Neuronal stem cell (in vitro differentiated cells): ENCODE measurements around the gene GRIP2.

Source experiments
- DNase-seq: peaks from one replicate; pipeline ENCODE4 v3.0.0-alpha.2; 2013; ENCODE audit warnings: low spot score
- H2AFZ ChIP-seq: one replicate; pipeline ENCODE4 v1.6.1; 2013; ENCODE audit warnings: mild to moderate bottlenecking, low read length, inconsistent platforms
- H2AK5ac ChIP-seq: 2 replicates; pipeline ENCODE4 v1.6.1; 2013; ENCODE audit warnings: low read depth, mild to moderate bottlenecking, inconsistent platforms, low read length, moderate library complexity, mixed read lengths
- H2BK120ac ChIP-seq: 2 replicates; pipeline ENCODE4 v1.6.1; 2013; ENCODE audit warnings: low read depth, mild to moderate bottlenecking, inconsistent platforms, low read length, moderate library complexity, mixed read lengths
- H2BK12ac ChIP-seq: one replicate; pipeline ENCODE4 v1.6.1; 2013; ENCODE audit warnings: low read length, inconsistent platforms
- H2BK15ac ChIP-seq: 2 replicates; pipeline ENCODE4 v1.6.1; 2013; ENCODE audit warnings: mild to moderate bottlenecking, low read length, inconsistent platforms, mixed read lengths
- H2BK5ac ChIP-seq: one replicate; pipeline ENCODE4 v1.6.1; 2013; ENCODE audit warnings: inconsistent platforms, mild to moderate bottlenecking, low read length, moderate library complexity
- H3K14ac ChIP-seq: one replicate; pipeline ENCODE4 v1.6.1; 2013; ENCODE audit warnings: low read length, inconsistent platforms
- H3K18ac ChIP-seq: 2 replicates; pipeline ENCODE4 v1.6.1; 2013; ENCODE audit warnings: low read length, inconsistent platforms
- H3K23ac ChIP-seq: 2 replicates; pipeline ENCODE4 v1.6.1; 2013; ENCODE audit warnings: low read depth, mild to moderate bottlenecking, mixed read lengths, low read length, inconsistent platforms; ENCODE audit not compliant: poor library complexity
- H3K27ac ChIP-seq: replicated peaks from 3 replicates; pipeline ENCODE4 v1.5.1; 2013; ENCODE audit warnings: low read length, inconsistent platforms
- H3K27me3 ChIP-seq, 3 experiments: 2 replicates each; pipeline ENCODE4 v1.6.1; 2013; ENCODE audit warnings: low read length in 3 of 3, mild to moderate bottlenecking in 2 of 3, inconsistent platforms in 1 of 3, low read depth in 1 of 3, mixed read lengths in 1 of 3, moderate library complexity in 1 of 3; ENCODE audit not compliant: control insufficient read depth in 3 of 3, insufficient read depth in 3 of 3
- H3K36me3 ChIP-seq, 2 donors: replicated peaks in 1 of 2; 2 replicates each; pipeline ENCODE4 v1.6.1; 2013; ENCODE audit warnings: low read length in 2 of 2; ENCODE audit not compliant: control insufficient read depth in 2 of 2, insufficient read depth in 2 of 2
- H3K4ac ChIP-seq: 2 replicates; pipeline ENCODE4 v1.6.1; 2013; ENCODE audit warnings: inconsistent platforms, mild to moderate bottlenecking, low read length, moderate library complexity
- H3K4me1 ChIP-seq, 2 donors: 1 replicate in 1 of 2; 2 replicates in 1 of 2; pipeline ENCODE4 v1.6.1; 2013; ENCODE audit warnings: low read length in 2 of 2, low read depth in 1 of 2; ENCODE audit not compliant: control insufficient read depth in 2 of 2, insufficient read depth in 1 of 2
- H3K4me2 ChIP-seq: one replicate; pipeline ENCODE4 v1.6.1; 2013; ENCODE audit warnings: mild to moderate bottlenecking, low read length, inconsistent platforms; ENCODE audit not compliant: insufficient read depth, poor library complexity, severe bottlenecking
- H3K4me3 ChIP-seq, 2 donors: 2 replicates each; pipeline ENCODE4 v1.5.1; 2013; ENCODE audit warnings: low read length in 2 of 2, mild to moderate bottlenecking in 2 of 2, inconsistent platforms in 1 of 2, moderate library complexity in 1 of 2
- H3K79me1 ChIP-seq: one replicate; pipeline ENCODE4 v1.6.1; 2013; ENCODE audit warnings: low read depth, mild to moderate bottlenecking, inconsistent platforms, low read length, moderate library complexity
- H3K9ac ChIP-seq: one replicate; pipeline ENCODE4 v1.6.1; 2013; ENCODE audit warnings: mild to moderate bottlenecking, low read depth, low read length, inconsistent platforms; ENCODE audit not compliant: poor library complexity
- H3K9me3 ChIP-seq, 2 donors: replicated peaks in 1 of 2; 2 replicates each; pipeline versions ENCODE3 to v1.6.1; 2013; ENCODE audit warnings: low read length in 2 of 2, mild to moderate bottlenecking in 2 of 2, inconsistent platforms in 1 of 2, low read depth in 1 of 2, mixed read lengths in 1 of 2, moderate library complexity in 1 of 2; ENCODE audit not compliant: control insufficient read depth in 2 of 2, insufficient read depth in 1 of 2
- H4K8ac ChIP-seq: one replicate; pipeline ENCODE4 v1.6.1; 2013; ENCODE audit warnings: low read depth, mild to moderate bottlenecking, inconsistent platforms, low read length, moderate library complexity
- H4K91ac ChIP-seq: one replicate; pipeline ENCODE4 v1.6.1; 2013; ENCODE audit warnings: low read length, low read depth, mild to moderate bottlenecking, inconsistent platforms; ENCODE audit not compliant: poor library complexity
- WGBS, 2 donors: extraction: QIAGEN DNeasy Blood & Tissue Kit; methylation state at CpG; one replicate each; pipeline ENCODE4 v1.1.7; 2013; ENCODE audit warnings: missing lambda C conversion rate in 2 of 2, mixed read lengths in 1 of 2; ENCODE audit not compliant: insufficient read length in 2 of 2, insufficient replicate concordance in 1 of 2; ENCODE audit errors: extremely low coverage in 2 of 2; 5-methylcytosine and 5-hydroxymethylcytosine counted together

GRIP2 gene

DNA sequence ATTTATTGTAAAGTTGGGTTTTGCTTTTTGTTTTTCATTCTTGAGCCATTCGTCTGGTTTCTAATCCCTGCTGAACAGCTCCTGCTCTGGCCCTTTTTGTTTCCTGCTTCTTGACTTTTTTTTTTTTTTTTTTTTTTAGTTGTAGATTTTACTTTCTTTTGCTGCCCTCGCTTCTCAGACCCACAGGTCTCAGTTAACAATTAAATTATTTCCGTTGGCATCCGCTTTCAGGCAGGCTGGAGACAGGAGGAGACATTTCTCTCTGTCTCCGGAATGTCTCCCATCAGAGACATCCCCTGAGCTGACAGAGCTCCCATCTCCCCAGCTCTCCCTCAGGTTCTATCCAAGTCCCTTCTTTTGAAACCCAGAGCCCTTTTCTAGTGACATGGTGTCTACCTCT, 69.1 kb downstream of the GRIP2 start:
- no peaks in the 10 kb centered on the region for H3K27me3 ChIP-seq
- H2AK5ac ChIP-seq = no peak overlapping the region

DNA sequence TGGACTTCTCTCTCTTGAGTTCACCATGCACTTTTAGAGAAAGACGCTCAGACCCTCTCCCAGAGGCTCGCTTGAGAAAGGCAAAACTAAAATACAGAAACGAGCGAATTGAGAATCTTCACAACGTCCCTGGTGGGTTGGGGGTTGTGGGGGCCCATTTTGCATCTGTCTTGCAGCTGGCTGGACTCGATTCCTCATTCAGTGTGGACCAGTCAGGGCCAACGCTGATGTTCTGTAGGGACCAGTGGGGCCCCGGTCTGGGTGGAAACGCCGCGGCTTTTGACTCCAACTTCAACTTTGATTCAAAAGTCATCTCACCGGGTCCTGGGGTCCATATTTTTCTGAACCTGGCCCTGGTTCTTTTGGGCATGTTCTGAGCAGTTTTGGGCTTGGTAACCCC, 69.7 kb downstream of the GRIP2 start:
- Histone ChIP-seq H3K9ac (no peak overlapping the region), H3K9me3 (no peaks in the 10 kb centered on the region), H4K91ac (no peak overlapping the region), H3K79me1 (no peaks in the 10 kb centered on the region), H3K18ac (no peak overlapping the region), H3K4ac (no peak overlapping the region), H2BK15ac (no peak overlapping the region), H2BK120ac (no peak overlapping the region), H2AK5ac (no peak overlapping the region), H3K27ac (no peak overlapping the region), H4K8ac (no peak overlapping the region), H3K4me2 (no peak overlapping the region), H3K4me3 (no peak overlapping the region), H3K27me3 (no peaks in the 10 kb centered on the region), H2AFZ (no peak overlapping the region), H3K14ac (no peak overlapping the region), H2BK12ac (no peak overlapping the region), H3K4me1 (peaks cover 0 to 4% of the 10 kb centered on the region in 2 donors), H3K36me3 (peaks cover 0 to 48% of the 10 kb centered on the region in 2 donors), H3K23ac (no peak overlapping the region), H2BK5ac (no peak overlapping the region)
- WGBS, 2 donors = no CpG with 5 or more reads among the region's 12 CpGs
- no peak for DNase-seq

More for the DNA sequence above, 69.1 kb downstream of the GRIP2 start:
- no peak overlapping the region for H2AFZ ChIP-seq
- no peak overlapping the region for H4K8ac ChIP-seq
- no peak overlapping the region for H3K18ac ChIP-seq
- no peak for DNase-seq
- H3K27ac ChIP-seq = no peak overlapping the region
- no peaks in the 10 kb centered on the region for H3K9me3 ChIP-seq
- H2BK120ac ChIP-seq = no peak overlapping the region
- H3K4me3 ChIP-seq = no peak overlapping the region
- no CpG with 5 or more reads among the region's 5 CpGs for WGBS, 2 donors
- H2BK12ac ChIP-seq = no peak overlapping the region
- H3K4ac ChIP-seq = no peak overlapping the region
- no peak overlapping the region for H2BK5ac ChIP-seq
- H3K4me2 ChIP-seq = no peak overlapping the region
- peaks cover 0 to 4% of the 10 kb centered on the region in 2 donors for H3K4me1 ChIP-seq
- no peak overlapping the region for H3K9ac ChIP-seq
- peaks cover 0 to 47% of the 10 kb centered on the region in 2 donors for H3K36me3 ChIP-seq
- H4K91ac ChIP-seq = no peak overlapping the region
- H3K23ac ChIP-seq = no peak overlapping the region
- H3K14ac ChIP-seq = no peak overlapping the region
- H2BK15ac ChIP-seq = no peak overlapping the region
- no peaks in the 10 kb centered on the region for H3K79me1 ChIP-seq

DNA sequence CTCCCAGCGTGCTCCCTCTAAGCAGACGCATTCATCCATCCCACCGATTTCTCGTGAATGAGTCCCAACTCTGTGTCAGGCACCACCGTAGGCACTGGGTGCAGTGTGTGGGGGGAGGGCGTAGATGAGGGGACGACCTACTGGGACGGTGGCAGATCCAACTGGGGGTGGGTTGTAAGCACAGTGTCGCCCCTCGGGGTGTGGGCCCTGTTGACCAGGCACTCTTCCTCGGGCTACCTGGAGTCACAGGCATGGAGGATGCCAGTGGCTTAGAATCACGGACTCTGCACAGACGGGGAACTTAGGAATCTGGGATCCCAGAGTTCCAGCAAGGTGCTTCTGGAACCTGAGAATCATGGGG, 71.5 kb downstream of the GRIP2 start:
- no CpG with 5 or more reads among the region's 13 CpGs for WGBS, 2 donors
- Histone ChIP-seq H3K36me3 (peaks cover 0 to 56% of the 10 kb centered on the region in 2 donors), H3K23ac (no peak overlapping the region), H4K8ac (no peak overlapping the region), H2AFZ (no peak overlapping the region), H2BK120ac (no peak overlapping the region), H3K4me2 (no peak overlapping the region), H3K9me3 (no peaks in the 10 kb centered on the region), H3K27ac (no peak overlapping the region), H2AK5ac (no peak overlapping the region), H3K14ac (no peak overlapping the region), H2BK5ac (no peak overlapping the region), H4K91ac (no peak overlapping the region), H2BK12ac (no peak overlapping the region), H3K4me1 (peaks cover 2 to 4% of the 10 kb centered on the region in 2 donors), H3K9ac (no peak overlapping the region), H3K18ac (no peak overlapping the region), H3K4ac (no peak overlapping the region), H3K79me1 (no peaks in the 10 kb centered on the region), H3K27me3 (no peaks in the 10 kb centered on the region), H3K4me3 (no peak overlapping the region), H2BK15ac (no peak overlapping the region)
- no peak for DNase-seq

DNA sequence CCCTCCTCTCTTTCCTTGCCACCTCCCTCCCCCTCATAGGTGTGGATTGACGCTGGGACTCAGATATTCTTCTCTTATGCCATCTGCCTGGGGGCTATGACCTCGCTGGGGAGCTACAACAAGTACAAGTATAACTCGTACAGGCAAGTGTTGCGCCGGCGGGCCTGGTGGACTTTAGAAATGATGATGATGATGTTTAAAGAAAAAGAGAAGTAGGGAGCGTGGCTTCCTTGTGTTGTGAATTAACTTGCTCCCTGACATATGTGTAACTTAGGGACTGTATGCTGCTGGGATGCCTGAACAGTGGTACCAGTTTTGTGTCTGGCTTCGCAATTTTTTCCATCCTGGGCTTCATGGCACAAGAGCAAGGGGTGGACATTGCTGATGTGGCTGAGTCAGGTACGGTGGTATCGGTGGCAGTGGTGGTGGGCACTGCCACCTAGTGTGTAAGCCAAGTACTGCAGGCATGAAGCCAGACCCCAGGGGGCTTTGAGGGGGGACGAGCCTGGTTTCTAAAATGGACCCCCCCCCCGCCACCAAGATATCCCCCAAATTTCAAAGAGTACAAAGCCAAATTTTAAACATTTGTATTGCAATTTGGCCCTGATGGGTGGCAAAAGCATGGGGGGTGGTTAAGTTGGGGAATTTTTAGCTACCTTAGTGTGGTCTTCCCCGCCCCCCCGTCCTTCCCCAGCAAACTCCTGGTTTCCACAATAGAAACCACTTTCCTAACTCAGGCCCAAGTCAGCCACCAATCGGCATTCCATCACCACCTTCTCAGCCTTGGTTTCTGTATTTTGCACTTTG, 72.1 kb downstream of the GRIP2 start:
- DNase-seq = peak; percentile 36
- no peak overlapping the region for H2BK12ac ChIP-seq
- no peak overlapping the region for H3K9ac ChIP-seq
- H2BK5ac ChIP-seq = no peak overlapping the region
- WGBS, 2 donors = no CpG with 5 or more reads among the region's 15 CpGs
- no peak overlapping the region for H3K4me3 ChIP-seq
- H3K4me1 ChIP-seq = peaks cover 6 to 8% of the 10 kb centered on the region in 2 donors
- no peak overlapping the region for H4K91ac ChIP-seq
- H3K4me2 ChIP-seq = no peak overlapping the region
- no peaks in the 10 kb centered on the region for H3K27me3 ChIP-seq
- H3K36me3 ChIP-seq = peaks cover 0 to 52% of the 10 kb centered on the region in 2 donors
- H3K27ac ChIP-seq = no peak overlapping the region
- no peak overlapping the region for H4K8ac ChIP-seq
- H3K23ac ChIP-seq = no peak overlapping the region
- no peaks in the 10 kb centered on the region for H3K9me3 ChIP-seq
- H3K18ac ChIP-seq = no peak overlapping the region
- no peak overlapping the region for H2BK15ac ChIP-seq
- no peaks in the 10 kb centered on the region for H3K79me1 ChIP-seq
- no peak overlapping the region for H2AFZ ChIP-seq
- no peak overlapping the region for H2AK5ac ChIP-seq
- no peak overlapping the region for H3K4ac ChIP-seq
- H2BK120ac ChIP-seq = peak overlapping the region; percentile 44
- no peak overlapping the region for H3K14ac ChIP-seq
